ENCODE results near the gene PLXNC1.

DNA sequence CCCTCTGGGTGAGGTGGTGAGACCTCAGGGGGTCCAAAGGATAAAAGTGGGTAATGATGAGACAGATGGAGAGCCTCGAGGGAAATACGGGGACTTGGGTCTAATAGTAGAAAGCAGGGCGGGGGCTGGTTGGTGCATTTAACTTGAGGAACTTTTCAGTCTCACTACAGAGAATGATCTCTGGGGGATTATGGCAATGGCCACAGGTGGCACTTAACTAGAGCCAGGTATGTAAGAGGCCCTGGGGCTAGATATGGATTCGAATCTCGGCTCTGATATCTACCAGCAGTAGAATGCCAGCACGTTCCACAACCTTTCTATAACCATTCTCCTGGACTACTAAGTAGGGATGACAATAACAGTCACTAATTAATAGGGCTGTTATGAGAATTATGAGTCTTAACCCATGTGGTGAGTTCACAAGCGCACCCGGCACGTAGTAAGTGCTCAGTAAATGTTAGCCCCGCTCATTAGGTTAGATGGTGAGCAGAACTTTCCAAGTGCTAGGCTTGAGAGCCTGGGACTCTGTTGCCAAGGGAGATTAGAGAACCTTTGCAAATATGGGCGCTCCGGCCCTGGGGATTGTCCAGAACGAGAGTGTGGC is 888 bp upstream of the PLXNC1 start:
- no peak for TF ChIP-seq POLR2AphosphoS5 (IDR thresholded peaks at IDR 0.05)
- no peak for TF ChIP-seq POLR2A (IDR thresholded peaks at IDR 0.05)
- TF ChIP-seq CTCF (IDR thresholded peaks at IDR 0.05): no peak
- TF ChIP-seq EP300 (IDR thresholded peaks at IDR 0.05): no peak
